ENCODE measurements around the gene PSPN.

Gene PSPN

DNA sequence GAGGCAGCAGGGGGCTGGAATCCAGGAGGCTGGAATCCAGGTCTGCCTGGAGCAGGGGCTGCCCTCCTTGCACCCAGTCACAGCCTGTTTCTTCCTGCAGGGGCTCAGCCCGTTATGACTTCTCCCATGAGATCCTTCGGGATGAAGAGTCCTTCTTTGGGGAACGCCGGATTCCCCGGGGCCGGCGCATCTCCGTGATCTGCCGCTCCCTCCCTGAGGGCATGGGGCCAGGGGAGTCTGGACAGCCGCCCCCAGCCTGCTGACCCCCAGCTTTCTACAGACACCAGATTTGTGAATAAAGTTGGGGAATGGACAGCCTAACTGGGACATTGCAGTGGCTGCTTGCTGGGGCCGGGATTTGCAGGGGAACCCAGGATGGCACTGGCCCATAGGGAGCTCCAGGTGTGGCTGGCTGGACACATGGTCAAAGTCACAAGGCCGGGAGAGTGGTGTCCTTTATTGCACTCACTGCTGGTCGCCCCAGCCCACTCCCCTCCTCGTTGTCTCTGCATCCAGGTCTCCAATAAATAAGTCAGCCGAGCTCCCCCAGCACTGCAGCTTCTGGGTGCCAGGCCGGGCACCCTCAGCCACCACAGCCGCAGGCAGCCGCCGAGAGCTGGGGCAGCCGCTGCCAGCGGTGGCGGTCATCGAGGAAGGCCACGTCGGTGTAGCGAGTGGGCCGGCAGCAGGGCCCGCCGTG is 872 bp downstream of the PSPN start:
- Histone ChIP-seq H3K79me2 (ENCODE audit: insufficient read depth, low read length) (peaks cover 9% of the 10 kb centered on the region; the same call in 1 of the 2 replicates), H3K4me1 (ENCODE audit: insufficient read depth, low read length) (peaks cover 20% of the 10 kb centered on the region), H3K4me2 (ENCODE audit: insufficient read depth, low read length) (peak overlapping the region; percentile 67; the same call in 1 of the 2 replicates), H3K9me3 (ENCODE audit: insufficient read depth, low read length, severe bottlenecking) (no peaks in the 10 kb centered on the region), H3K27ac (ENCODE audit: low read length) (no peak overlapping the region), H3K4me3 (ENCODE audit: low read depth in 1 of 2, low read length in 2 of 2) (no peak overlapping the region), H3K9ac (ENCODE audit: low read depth, low read length) (peak overlapping the region; percentile 41), H3K27me3 (ENCODE audit: insufficient read depth, low read length, poor library complexity) (no peaks in the 10 kb centered on the region), H4K20me1 (ENCODE audit: insufficient read depth, low read length) (no peaks in the 10 kb centered on the region; the same call in 1 of the 2 replicates), H2AFZ (ENCODE audit: low read depth, low read length) (no peak overlapping the region), H3K36me3 (ENCODE audit: insufficient read depth, low read length) (peaks cover 26% of the 10 kb centered on the region)
- TF ChIP-seq, protein P1, sequence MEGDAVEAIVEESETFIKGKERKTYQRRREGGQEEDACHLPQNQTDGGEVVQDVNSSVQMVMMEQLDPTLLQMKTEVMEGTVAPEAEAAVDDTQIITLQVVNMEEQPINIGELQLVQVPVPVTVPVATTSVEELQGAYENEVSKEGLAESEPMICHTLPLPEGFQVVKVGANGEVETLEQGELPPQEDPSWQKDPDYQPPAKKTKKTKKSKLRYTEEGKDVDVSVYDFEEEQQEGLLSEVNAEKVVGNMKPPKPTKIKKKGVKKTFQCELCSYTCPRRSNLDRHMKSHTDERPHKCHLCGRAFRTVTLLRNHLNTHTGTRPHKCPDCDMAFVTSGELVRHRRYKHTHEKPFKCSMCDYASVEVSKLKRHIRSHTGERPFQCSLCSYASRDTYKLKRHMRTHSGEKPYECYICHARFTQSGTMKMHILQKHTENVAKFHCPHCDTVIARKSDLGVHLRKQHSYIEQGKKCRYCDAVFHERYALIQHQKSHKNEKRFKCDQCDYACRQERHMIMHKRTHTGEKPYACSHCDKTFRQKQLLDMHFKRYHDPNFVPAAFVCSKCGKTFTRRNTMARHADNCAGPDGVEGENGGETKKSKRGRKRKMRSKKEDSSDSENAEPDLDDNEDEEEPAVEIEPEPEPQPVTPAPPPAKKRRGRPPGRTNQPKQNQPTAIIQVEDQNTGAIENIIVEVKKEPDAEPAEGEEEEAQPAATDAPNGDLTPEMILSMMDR (IDR thresholded peaks at IDR 0.05; ENCODE audit: borderline replicate concordance, extremely low read depth, low read length, poor library complexity, severe bottlenecking): no peak
- TF ChIP-seq EZH2 (IDR thresholded peaks at IDR 0.05; ENCODE audit: borderline replicate concordance, low read depth, low read length, severe bottlenecking): no peak
- DNase-seq (no peak), ATAC-seq (ENCODE audit: insufficient read depth, low read depth) (no peak)

DNA sequence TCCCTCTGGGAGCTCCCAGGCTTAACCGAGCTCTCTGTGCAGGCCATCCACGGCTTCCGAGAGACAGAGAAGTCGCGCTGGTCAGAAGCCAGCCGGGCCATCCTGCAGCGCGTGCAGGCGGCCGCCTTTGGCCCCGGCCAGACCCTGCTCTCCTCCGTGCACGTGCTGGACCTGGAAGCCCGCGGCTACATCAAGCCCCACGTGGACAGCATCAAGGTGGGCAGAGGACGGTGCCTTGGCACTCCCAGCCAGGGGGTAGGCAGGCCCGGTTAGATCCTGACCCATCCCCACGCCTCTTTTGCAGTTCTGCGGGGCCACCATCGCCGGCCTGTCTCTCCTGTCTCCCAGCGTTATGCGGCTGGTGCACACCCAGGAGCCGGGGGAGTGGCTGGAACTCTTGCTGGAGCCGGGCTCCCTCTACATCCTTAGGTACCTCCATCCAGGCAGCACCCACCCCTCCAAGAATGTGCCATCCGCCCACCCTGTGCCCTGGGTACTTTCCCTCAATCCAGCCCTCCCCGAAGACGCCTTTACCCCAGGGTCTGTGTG is 1.5 kb downstream of the PSPN start:
- H3K4me3 ChIP-seq (ENCODE audit: low read depth in 1 of 2, low read length in 2 of 2): peak overlapping the region in 1 of 2 experiments; percentile 54; a peak in 3 of 4 replicates
- H3K79me2 ChIP-seq (ENCODE audit: insufficient read depth, low read length): peaks cover 9% of the 10 kb centered on the region; the same call in 1 of the 2 replicates
- TF ChIP-seq EZH2 (IDR thresholded peaks at IDR 0.05; ENCODE audit: borderline replicate concordance, low read depth, low read length, severe bottlenecking): no peak
- TF ChIP-seq, protein P1 (IDR thresholded peaks at IDR 0.05; ENCODE audit: borderline replicate concordance, extremely low read depth, low read length, poor library complexity, severe bottlenecking): no peak
- H3K9me3 ChIP-seq (ENCODE audit: insufficient read depth, low read length, severe bottlenecking): no peaks in the 10 kb centered on the region
- no peak overlapping the region for H2AFZ ChIP-seq (ENCODE audit: low read depth, low read length)
- peak overlapping the region; percentile 41 for H3K9ac ChIP-seq (ENCODE audit: low read depth, low read length)
- peaks cover 21% of the 10 kb centered on the region for H3K36me3 ChIP-seq (ENCODE audit: insufficient read depth, low read length)
- ATAC-seq (ENCODE audit: insufficient read depth, low read depth) (no peak), DNase-seq (no peak)
- H3K4me2 ChIP-seq (ENCODE audit: insufficient read depth, low read length): peak overlapping the region; percentile 67
- peaks cover 20% of the 10 kb centered on the region for H3K4me1 ChIP-seq (ENCODE audit: insufficient read depth, low read length)
- no peaks in the 10 kb centered on the region for H3K27me3 ChIP-seq (ENCODE audit: insufficient read depth, low read length, poor library complexity)
- peak overlapping the region; percentile 49 for H3K27ac ChIP-seq (ENCODE audit: low read length)
- no peaks in the 10 kb centered on the region; the same call in 1 of the 2 replicates for H4K20me1 ChIP-seq (ENCODE audit: insufficient read depth, low read length)

DNA sequence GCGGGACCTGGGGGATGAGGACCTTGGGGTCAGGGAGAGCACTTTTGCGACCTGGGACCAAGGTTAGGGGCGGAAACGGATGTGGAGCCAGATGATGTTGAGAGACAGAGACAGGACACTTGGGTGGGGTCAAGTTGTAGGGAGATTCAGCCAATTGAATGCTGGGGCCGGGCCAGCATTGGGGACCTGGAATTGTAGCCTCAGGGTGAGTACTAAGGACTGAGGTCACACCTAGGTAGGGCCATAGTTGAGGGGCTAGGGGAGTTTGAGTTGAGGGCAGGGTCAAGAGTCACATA is 2.0 kb downstream of the PSPN start:
- DNase-seq: no peak
- no peak for ATAC-seq (ENCODE audit: insufficient read depth, low read depth)
- no peaks in the 10 kb centered on the region for H3K27me3 ChIP-seq (ENCODE audit: insufficient read depth, low read length, poor library complexity)
- H3K4me1 ChIP-seq (ENCODE audit: insufficient read depth, low read length): peaks cover 20% of the 10 kb centered on the region
- H4K20me1 ChIP-seq (ENCODE audit: insufficient read depth, low read length): no peaks in the 10 kb centered on the region; the same call in 1 of the 2 replicates
- peak overlapping the region; percentile 67 for H3K4me2 ChIP-seq (ENCODE audit: insufficient read depth, low read length)
- H3K4me3 ChIP-seq (ENCODE audit: low read depth in 1 of 2, low read length in 2 of 2): peak overlapping the region; percentile 4 to 54; a peak in 3 of 4 replicates
- H3K27ac ChIP-seq (ENCODE audit: low read length): peak overlapping the region; percentile 49
- peaks cover 9% of the 10 kb centered on the region; the same call in 1 of the 2 replicates for H3K79me2 ChIP-seq (ENCODE audit: insufficient read depth, low read length)
- no peaks in the 10 kb centered on the region for H3K9me3 ChIP-seq (ENCODE audit: insufficient read depth, low read length, severe bottlenecking)
- H2AFZ ChIP-seq (ENCODE audit: low read depth, low read length): peak overlapping the region; percentile 4
- no peak for TF ChIP-seq EZH2 (IDR thresholded peaks at IDR 0.05; ENCODE audit: borderline replicate concordance, low read depth, low read length, severe bottlenecking)
- TF ChIP-seq, protein P1 (IDR thresholded peaks at IDR 0.05; ENCODE audit: borderline replicate concordance, extremely low read depth, low read length, poor library complexity, severe bottlenecking): no peak
- H3K9ac ChIP-seq (ENCODE audit: low read depth, low read length): peak overlapping the region; percentile 41
- peaks cover 19% of the 10 kb centered on the region for H3K36me3 ChIP-seq (ENCODE audit: insufficient read depth, low read length)

All from DND-41 (cell line).